GM21360 (cell line): ENCODE results near the gene EGLN3.

Experiments used
- ATAC-seq: cut with Tn5 transposase; IDR thresholded peaks from one replicate; pipeline ENCODE4 v1.9.1; 2021; ENCODE audit warnings: mild to moderate bottlenecking, moderate library complexity; ENCODE audit not compliant: unreplicated experiment

EGLN3 gene

DNA sequence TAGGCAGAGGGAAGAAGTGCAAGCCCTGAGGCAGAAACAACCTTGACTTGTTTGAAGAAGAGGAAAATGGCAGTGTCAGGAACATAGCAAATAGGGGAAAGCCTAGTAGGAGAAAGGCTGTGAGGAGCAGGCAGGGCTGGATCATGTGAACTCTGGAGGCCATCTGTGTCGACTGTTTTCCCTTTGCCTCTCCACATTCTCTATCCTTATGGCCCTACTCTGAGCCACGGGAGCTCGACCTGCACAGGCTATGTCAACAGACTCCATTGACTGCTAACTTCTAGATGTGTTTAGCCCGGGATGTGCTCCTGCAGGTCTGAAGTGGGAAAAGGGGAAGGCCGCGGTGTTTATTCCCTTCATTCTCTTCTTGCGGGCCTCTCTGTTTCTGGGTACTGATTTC, 35.2 kb downstream of the EGLN3 start:
- ATAC-seq, result no peak

DNA sequence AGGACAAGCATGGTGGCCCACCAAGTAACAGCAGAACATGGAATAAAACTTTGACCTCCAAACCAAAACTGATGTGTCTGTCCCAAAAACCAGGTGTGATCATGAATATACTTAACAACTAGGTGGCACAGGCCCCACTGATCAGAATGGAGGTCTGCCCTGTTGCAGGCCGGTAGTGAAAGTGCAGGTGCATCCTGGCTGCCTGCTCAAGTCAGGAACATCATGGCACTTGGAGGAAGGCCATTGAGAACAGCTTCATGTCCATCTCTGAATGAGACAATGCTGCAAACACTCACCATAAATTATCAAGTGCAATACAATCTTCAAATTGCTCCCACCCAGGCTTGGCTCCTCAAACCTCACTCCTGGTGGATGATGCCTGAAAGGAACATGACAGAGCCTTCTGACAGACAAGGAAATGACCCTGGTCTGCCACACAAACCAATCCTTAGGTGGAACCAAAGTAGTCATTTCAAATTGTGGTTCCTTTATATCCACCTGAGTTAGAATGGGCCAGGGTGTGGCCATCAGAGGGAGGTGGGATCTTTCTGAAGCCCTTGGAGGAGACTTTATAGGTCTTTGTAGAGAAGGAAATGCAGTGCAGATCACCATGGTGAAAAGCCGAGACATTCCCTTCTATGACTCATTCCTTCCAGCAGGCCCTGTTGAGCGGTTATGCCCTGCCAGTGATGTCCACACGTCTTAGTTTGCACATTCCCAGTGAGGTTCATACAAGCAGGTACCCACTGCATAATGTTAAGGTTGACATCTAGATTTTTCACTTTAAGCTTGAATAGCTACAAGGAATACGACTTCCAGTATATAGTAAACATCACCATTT, 36.0 kb downstream of the EGLN3 start:
- no peak for ATAC-seq

DNA sequence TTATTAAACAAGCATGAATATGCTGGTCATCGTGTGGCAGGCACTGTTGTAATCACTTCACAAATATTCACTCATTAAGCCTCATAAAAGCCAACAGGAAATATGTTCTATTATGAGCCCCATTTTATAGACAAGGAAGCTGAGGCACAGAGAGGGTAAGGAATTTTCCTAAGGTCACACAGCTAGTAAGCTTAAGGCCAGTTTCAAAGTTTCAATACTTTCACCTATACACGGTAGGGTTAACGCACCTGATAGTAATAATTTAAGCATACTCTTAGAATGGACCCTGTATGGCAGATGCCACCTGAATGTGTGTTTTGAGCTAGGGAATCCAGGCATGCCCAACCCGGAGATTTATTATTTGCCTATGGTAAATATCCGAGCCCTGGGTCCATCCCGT, 39.8 kb downstream of the EGLN3 start:
- no peak for ATAC-seq

DNA sequence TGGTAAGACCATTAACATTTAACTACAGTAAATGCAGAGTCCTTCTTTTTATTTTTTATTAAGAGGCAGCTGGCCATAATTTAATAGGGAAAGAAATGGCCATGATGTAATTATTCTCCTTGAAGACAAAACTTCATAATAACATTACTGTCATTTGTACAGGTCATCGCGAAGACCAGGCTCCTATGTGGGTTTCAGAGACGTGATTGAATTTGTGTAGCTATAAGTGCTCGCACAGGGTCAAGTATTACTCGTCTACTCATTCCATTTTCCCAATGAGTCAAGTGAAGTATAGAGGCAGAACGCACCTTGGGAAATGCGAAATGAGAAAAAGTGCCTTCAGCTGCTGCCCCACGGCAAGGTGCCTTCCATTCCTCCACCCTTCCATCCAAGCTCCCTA, 40.4 kb downstream of the EGLN3 start:
- no peak for ATAC-seq

DNA sequence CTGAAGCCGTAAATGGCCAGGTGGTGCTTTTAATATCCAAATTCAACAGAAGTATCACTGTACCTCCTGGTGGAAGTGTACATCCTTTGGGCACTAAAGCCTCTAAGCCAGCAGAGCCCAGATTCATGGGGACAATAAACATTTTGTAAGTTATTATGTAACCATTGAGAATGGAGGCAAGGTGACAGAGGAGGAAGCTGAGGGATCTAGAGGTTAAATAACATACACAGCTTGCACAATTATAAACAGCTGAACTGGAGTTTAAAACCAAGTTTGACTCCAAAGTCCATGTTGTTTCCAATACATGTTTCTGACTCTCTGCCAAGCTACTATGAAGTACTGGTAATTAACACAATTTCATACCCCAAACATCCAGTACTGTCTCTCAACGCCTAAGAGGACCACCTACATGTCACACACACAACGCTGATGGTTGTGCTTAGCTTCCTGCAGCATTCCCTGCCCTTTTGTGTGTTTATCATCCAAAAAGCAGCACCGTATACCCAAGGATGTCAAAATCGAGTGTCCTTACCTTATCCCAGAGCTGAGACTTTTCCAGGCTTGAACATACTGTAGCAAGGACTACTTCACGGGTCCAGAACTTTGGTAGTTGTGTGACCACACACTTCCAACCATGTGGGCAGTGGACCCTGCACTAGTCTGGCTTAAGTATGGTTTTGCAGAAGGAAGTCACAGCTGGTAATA, 41.3 kb downstream of the EGLN3 start:
- no peak for ATAC-seq

DNA sequence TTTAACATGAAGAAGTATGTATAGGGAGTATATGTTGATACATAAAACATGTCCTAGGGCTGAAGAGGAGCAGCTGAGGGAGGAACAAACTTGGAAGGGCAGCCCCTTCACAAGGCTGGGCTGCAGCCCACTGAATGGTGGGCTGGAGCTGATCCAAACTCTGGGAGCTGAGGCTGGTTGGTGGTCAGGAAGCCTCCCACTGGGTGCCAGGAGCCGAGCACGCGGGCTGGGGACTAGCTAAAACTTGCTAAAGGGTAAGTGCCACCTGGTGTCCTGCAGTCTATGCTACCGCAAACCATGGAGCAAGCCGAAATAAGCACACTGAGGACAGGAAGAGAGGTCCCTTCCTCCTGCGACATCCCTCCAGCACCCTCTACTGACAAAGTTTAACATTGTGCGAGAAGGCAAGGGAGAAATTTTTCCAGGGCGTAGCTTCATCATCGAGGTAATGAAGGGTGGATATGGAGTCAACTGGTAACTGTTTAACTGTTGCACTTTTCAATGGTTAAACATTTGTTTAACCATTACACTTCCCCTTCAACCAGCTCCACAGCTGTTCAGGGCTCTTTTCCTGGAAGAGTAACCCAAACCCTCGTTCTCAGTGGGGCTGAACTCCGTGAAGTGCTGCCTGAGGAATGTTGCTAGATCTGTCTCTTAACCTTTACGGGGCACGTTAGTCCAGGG, 42.2 kb downstream of the EGLN3 start:
- ATAC-seq, result no peak

DNA sequence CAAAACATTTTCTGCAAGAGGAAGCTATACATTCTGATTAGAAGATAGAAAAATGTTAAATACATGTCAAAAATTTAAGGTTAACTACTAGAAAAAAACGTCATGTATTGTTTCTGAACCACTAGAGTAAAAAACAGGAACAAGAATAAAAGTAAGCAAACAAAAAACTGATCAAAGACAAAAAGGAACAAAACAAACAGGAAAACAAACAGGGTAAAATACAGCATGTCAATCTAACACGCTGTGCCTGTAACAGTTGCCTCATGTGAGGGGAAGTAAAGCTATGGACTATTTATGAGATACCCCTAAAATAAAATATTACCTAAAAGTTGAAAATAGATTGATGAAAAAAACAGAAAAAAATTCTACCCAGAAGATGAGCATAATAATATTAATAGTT, 43.9 kb downstream of the EGLN3 start:
- ATAC-seq, result no peak

DNA sequence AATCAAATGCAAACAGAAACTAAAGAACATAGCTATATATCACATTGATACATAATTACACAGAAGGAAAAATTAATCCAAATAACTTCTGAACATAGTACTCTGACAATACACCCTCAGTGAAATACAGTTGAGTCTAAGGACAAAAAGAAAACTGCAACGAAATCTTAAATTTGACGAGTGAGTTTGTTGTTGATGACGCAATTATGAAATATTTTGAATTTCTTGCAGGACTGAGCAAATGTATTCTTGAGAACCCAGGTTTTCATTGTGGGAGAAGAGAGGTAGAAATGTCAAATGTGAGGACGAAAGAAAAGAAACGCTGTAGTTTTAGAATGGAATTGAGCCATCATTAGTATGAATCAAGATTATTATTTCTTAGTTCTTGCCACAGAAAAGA, 46.3 kb downstream of the EGLN3 start:
- no peak for ATAC-seq

DNA sequence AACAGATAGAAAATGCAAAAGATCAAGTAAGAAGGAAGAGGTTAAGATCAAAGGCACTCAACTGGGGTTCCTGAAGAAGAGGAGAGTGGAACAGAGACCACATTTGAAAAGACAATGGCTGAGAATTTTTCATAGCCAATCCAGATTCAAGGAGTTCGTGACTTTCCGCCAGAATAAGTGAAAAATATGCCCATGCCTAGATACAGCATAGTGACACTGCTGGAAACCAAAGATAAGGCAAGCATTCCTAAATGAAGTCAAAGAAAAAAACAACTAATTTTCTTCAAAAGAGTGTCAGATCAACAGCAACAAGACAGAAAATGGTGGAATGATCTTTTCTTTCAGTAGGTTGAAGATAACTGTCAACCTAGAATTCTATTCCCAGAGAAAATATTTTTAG, 47.5 kb downstream of the EGLN3 start:
- no peak for ATAC-seq

DNA sequence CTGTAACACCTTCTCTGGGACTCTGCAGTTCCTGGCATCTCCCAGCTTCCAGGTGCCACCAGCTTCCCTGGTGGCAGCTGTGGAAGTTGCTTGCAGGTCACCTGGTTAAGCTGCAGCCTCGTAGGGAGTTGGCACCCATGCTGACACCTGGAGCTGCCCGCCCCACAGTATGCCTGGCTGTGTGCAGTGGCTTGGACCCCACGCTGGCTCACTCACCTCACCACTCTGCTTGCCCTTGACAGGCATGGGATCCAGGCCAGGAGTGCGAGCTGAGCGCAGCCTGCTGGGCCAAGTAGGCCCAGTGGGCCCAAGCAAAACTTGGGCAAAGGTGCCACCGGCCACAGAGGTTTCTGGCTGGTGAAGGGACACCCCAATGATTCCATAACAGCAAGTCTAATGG, 48.5 kb downstream of the EGLN3 start:
- no peak for ATAC-seq

DNA sequence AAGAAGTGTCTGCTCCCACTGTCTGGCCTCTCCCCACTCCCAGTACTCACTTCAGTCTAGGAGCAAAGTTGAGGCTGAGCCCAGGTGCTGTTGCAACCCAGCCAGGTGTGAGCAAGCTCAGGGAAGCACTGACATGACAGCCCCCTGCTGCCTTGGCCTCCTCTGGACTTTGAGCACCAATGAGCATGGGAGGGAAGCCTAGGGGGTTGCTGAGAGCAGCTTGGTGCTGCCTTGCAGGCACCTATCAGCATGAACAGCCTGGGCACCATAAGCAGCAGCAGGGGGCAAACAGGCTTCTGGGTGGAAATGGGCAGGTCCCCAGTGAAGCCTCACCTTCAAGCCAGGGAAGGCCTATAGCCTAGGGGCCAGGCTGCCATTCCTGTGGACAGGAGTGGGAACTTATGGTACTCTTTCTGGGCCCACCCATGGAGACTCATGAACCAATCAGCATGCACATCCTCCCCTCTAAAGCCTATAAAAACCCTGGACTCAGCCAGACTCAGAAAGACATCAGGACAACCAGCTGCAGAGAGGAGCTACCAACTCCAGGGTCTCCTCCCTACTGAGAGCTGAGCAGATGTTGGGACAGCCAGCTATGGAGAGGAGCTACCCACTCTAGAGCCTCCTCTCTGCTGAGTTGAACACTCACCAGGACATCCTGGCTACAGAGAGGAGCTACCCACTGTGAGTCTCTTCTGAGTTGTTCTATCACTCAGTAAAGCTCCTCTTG, 49.3 kb downstream of the EGLN3 start:
- ATAC-seq, result no peak

DNA sequence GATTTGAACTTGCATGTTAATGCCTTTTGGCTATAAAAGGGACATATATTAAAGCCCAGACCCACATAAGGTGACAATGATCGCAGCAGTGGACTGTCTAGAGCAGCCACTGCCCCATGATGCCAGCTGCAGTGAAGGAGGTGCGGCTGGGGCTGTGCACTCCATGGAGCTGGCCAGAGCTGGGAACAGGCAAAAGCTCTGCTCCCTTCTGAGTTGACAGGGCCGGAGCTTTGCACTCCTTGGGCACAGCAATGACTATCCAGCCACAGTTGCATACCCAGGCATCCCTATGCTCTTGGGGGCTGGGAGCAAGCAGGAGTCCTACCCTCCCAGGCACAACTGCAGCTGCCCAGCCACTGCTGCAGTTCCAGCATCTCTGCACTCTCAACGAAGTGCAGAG, 50.2 kb downstream of the EGLN3 start:
- no peak for ATAC-seq

DNA sequence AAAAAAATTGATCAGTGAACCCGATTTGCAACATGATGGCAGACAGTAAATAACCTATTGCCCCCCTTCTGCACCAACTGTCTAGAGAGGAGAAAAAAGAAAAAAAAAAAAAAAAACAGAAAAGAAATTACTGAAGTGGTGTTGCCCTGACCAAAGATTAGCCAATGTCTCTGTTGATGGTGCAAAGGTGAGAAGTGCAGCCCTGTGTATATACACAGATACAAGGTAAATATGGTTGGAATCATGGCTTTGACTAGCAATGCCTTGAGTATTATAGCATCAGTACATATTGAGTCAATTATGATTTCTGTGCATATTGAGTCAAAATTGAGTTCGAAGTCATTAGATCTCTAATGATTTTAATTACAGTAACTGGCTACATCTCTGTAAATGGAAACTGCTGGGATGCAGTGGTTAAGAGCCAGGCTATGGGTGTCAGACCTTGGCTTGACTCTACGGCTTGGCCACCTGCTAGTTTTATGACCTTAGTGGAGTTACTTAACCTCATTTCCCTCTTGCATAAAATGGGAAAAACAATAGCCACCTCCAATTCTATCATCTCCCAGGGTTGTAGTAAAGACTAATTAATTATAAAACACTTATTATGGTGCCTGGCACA, 51.0 kb downstream of the EGLN3 start:
- no peak for ATAC-seq

DNA sequence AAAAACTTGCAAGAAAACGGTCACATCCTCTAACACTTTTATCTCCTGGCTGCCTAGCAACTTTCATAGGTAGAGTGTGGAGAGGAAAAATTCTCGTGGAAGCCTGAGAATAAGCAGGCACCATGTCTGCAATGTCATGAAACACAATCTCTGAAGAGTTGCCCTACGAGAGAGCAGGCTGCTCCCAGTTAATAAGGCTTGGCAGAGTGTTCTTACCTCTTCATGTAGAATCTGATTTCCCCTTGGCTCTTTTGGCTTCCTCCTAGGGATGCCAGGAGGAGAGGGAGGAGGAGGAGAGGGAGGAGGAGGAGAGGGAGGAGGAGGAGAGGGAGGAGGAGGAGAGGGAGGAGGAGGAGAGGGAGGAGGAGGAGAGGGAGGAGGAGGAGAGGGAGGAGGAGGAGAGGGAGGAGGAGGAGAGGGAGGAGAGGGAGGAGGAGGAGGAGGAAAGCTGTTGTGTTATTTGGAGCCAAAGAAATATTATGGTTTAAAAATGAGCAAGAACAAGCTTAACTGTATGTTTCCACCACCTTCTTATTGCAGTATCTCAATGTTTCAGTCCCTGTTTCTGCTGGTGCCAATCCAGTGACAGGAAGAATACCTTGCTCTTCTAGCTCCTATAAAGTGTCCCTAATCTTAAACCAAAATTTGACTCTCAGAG, 52.9 kb downstream of the EGLN3 start:
- ATAC-seq, result no peak

DNA sequence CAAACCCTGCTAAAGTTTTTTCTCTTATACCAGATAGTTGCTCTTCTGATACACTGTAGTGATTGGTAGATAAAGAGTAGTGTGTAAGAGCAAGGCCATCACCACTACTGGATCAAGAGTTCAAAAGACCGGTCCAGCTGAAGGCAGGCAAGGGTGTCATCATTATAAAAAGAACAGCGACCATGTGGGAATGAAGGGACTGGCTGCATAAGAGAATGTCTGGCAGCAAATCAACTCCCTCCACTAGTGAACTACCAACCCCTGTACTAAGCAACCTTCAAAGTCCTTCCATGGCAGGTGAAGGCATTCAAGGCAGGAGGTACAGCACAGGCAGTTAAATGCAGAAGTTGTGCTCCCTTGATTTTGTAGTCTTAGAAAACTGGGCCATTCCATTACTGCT, 53.5 kb downstream of the EGLN3 start:
- no peak for ATAC-seq

DNA sequence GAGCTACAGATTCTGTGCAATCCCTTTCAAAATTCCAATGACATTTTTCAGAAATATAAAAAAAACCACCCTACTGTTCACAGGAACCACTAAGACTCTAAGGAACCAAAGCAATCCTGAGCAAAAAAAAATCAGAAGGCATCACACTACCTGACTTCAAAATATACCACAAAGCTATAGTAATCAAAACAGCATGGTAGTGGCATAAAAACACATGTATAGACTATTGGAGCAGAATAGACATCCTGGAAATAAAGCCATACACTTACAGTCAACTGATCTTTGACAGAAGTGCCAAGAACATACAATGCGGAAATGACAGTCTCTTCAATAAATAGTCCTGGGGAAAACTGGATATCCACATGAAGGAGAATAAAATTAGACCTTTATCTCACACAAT, 56.5 kb downstream of the EGLN3 start:
- ATAC-seq, result no peak

DNA sequence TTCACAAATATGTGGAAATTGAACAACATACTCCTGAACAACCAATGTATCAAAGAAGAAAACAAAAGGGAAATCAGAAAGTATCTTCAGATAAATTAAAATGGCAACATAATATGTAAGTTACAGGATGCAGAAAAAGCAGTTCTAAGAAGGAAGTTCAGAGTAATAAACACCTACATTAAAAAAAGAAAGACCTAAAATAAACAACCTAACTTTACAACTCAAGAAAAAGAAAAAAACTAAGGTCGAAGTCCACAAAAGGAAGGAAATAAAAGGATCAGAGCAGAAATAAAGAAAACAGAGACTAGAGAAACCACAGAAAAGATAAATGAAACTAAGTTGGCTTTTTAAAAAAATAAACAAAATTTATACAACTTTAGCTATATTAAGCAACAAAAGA, 59.2 kb downstream of the EGLN3 start:
- ATAC-seq, result no peak

DNA sequence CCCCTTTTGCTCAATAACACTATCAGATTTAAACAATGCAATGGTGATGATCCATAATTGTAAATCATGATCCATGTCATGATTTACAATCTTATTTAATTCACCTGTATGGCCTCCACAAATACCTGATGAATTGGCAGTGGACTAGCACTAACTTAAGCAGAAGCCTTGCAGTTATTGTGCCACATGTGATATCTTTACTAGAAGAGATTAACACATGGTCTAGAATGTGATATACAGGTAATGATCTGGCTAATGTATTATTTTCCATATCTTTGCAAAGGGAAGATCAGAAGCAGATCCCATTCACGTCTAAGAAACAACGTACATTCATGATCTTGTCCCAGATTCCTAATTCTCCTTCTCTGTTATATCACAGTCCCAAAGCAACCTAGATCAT, 66.0 kb downstream of the EGLN3 start:
- ATAC-seq, result no peak

DNA sequence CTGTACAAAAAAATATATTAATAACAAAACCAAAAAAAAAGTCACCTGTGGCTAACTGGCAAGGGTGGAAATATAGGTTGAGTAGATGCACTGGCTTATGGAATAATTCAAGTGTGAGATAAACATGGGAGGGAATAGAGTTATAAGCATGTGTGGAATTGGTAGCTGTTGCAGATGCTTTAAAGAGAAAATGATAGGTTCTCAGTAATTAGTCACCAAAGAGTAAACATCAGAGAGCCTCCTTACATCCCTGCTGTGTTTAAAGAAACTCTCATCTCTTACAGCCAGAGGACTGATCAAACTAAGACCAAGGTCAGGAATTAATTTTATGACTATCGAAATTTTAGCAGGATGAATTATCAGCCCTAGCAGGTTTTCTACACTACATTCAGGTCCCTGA, 70.5 kb downstream of the EGLN3 start:
- no peak for ATAC-seq

DNA sequence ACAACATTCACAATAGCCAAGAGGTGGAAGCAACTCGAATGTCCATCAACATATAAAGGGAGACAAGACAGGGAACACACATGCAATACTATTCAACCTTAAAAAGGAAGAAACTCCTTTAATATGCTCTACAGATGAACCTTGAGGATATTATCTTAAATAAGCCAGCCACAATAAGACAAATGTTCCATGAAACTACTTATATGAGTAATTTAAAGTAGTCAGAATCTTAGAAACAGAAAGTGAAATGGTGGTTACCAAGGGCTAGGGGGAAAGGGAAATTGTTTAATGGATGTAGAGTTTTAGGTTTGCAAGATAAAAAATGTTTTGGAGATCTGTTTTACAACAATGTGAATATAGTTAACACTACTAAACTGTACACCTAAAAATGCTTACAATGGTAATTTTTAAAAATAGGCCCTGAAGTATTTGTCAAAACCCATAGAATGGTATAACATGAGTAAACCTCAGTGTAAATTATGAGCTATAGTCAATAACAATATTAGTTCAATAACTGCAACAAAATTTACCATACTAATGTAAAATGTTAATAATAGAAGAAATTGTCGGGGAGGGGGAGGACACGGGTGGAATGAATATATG, 71.1 kb downstream of the EGLN3 start:
- ATAC-seq, result no peak
